GM19438 (cell line): ENCODE data around the gene GDI2.
"Not testable (repeated sequence)": the region's sequence is repeated elsewhere in the genome, so short reads cannot be mapped to it uniquely, and the experiment has no call there.

Experiments
- ATAC-seq: cut with Tn5 transposase; IDR thresholded peaks from one replicate; pipeline ENCODE4 v1.9.1; 2021; ENCODE audit warnings: low read depth; ENCODE audit not compliant: unreplicated experiment

The GDI2 gene

GRCh38 chr10:5813341-5814109 lies at the start of gene GDI2:
Gene GDI2, minus strand, starts transcription at chr10:5813434. Its CDS starts 176 bp downstream, at chr10:5813258.
- ATAC-seq, result peak; percentile 68

DNA sequence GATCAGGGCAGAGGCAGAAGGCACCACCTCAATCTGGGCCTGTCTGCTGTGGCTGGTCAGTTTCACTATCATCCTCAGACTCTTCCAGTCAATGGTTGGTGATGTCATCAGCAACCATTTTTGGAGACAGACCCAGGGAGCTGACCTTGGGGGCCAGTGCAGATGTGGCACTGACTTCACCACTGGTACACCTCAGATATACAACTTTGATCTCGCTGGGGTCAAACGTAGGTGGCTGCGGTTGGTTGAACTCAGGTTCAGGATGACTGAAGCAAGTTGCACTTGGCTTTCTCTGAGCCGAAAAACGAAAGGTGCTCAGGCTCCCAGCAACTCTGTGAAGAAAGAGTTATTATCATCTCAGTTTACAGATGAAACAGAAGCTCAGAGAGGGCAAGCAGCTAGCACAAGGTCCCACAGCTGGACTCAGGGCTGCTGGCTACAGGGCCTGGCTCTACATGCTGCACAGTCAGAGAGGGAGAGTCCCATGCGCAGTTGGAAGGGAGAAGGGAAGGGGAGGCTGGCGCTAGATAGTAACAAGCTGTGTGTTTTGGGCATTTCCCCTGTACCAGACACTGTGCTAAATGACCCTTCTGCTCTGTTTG lies 49.2 kb upstream of the GDI2 start:
- ATAC-seq, result peak; percentile 95

GRCh38 chr10:5860066-5860465 lies 46.8 kb upstream of the GDI2 start:
- no peak for ATAC-seq

- ATAC-seq, result no peak
Measured at GRCh38 chr10:5858811-5859210, 45.6 kb upstream of the GDI2 start.

GRCh38 chr10:5856701-5857004 lies 43.4 kb upstream of the GDI2 start:
- ATAC-seq, result no peak

GRCh38 chr10:5855979-5856700 lies 42.9 kb upstream of the GDI2 start:
- no peak for ATAC-seq

DNA sequence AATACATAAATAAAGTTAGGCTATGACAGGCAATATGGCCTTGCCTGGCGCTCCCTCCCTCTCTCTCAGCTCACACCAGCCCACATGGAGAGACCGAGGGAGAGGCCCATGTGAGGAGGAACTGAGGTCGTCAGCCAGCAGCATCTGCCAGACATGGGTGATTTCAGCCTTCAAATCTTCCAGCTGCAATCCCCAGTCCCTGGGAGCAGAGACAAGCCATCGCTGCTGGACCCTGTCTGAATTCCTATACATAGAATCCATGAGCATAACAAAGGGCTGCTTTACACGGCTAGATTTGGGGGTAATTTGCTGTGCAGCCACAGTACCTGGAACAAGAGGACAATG lies 40.9 kb upstream of the GDI2 start:
- no peak for ATAC-seq

- not testable (repeated sequence) for ATAC-seq
Measured at GRCh38 chr10:5846667-5847066, 33.4 kb upstream of the GDI2 start.

DNA sequence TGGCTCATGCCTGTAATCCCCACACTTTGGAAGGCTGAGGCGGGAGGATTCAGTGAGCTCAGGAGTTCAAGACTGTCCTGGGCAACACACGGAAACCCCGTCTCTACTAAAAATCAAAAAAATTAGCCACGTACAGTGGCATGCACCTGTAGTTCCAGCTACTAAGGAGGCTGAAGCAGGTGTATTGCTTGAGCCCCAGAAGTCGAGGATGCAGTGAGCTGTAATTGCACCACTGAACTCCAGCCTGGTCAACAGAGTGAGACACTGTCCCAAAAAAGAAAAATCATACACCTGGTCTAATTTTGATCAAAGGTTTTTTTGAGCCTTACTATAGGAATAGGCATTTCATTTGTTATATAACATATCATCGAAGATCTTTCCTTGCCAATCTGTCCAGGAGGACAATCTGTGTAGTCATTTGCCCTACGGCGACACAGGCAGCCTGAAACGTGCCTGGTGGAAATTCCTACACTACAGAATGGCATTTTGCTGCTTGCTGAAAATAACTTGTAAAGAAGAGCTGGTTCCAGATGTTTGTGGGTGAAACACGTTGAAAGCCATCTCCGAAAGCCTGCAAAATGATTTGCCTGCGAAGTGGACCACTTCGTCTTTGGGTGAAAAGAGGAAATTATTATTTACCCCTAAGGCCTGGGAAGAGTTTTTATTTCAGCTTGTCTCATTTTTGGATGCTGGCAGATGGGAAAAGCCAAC lies 31.3 kb upstream of the GDI2 start:
- no peak for ATAC-seq

GRCh38 chr10:5843686-5844344 lies 30.6 kb upstream of the GDI2 start:
- ATAC-seq, result no peak

DNA sequence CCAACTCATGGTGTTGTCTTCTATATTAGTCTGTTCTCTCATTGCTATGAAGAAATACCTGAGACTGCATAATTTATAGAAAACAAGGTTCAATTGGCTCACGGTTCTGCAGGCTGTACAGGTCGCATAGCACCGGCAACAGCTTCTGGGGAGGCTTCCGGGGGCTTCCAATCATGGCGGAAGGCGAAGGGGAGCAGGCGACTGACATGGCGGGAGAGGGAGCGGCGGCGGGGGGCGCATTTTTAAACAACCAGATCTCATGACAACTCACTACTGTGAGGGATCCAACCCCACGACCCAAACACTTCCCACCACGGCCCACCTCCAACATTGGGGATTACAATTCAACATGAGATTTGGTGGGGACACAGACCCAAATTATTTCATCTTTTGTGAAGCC lies 28.7 kb upstream of the GDI2 start:
- no peak for ATAC-seq

GRCh38 chr10:5840314-5841307 lies 27.4 kb upstream of the GDI2 start:
- peak; percentile 86 for ATAC-seq

GRCh38 chr10:5836181-5836580 lies 22.9 kb upstream of the GDI2 start:
- ATAC-seq, result not testable (repeated sequence)

GRCh38 chr10:5835446-5836095 lies 22.3 kb upstream of the GDI2 start:
- no peak for ATAC-seq

- no peak for ATAC-seq
Measured at GRCh38 chr10:5833814-5834213, 20.6 kb upstream of the GDI2 start.

DNA sequence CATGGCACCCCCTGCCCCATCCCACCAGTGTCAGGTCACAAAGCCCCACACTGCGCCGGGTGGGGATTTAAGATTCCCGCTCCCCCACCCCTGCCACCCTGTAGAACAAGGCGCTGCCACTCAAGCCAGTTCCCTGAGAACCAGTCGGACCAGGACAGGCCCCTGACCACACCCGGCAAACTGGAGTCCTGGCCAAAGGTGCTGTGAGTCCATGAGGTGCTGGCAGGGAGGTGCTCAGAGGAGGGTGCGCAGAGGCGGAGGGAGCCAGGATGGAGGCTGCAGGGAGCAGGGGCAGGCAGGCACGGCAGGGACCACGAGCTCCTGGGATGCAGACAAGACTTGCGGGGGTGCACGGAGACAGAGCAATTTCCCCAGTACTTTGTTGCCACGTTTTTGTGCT lies 19.7 kb upstream of the GDI2 start:
- ATAC-seq, result no peak

GRCh38 chr10:5831446-5831782 lies 18.2 kb upstream of the GDI2 start:
- ATAC-seq, result no peak

DNA sequence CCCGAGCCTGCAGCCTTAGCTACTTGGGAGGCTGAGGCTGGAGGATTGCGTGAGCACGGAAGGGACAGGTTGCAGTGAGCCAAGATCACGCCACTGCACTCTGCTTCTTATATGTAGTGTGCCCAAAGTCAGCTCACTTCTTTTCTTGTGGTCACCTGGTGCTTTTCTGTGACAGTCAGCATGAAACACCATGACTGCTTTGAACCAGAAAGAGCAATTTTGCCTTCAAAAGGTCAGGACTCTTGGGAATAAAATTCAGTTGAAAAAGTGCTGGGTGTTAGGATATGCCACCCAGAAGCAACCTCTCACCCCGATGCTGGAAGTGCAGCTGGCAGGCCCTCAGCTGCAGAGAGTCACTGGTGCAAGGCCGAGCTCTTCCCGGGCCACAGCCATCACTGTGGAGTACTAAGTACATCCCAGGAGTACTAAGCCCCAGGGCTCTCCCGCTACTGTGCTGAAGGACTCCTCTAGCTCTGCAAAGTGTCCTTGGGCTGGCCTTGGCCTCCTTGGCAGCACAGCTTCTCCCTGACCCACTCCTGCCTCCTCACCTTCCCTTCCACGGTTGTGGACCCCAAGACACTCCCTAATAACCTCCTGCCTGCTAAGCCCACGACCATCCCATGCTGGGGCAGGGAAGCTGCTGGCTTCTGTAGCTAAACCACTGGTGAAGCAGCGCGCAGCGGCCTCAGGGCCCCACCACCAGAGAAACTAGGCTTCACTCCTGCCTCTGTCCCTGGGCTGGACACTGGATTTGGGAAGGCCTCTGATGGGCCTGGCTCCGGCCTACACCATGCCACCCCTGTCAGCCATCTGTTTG lies 17.6 kb upstream of the GDI2 start:
- ATAC-seq, result no peak
